HCT116 (cell line): ENCODE results near the gene ARL11. TPM values are rescaled to one million over a fixed set of nuclear protein-coding genes. Genes with fewer than 3 reads are reported as not detected.

Experiments
- ATAC-seq: fragments of 200-7000 bp; cut with Tn5 transposase; 2 replicates; pipeline ENCODE4 v1.9.1; 2020; ENCODE audit warnings: mild to moderate bottlenecking, moderate library complexity
- BruUV-seq: library from RNA; stranded (reverse); fragments of 400-500 nt; replicated peaks from 2 replicates; lab custom pipeline; 2021; lab: Mats Ljungman, UMichigan
- CTCF ChIA-PET: fragments of 300-600 bp; sonication (Branson Sonifier 250); formaldehyde crosslinking; loops from one replicate; lab custom pipeline; 2021; ENCODE audit warnings: antibody characterized with exemption; lab: Charles Lee
- POLR2A ChIA-PET: fragments of 300-600, 350-600 bp; sonication (Branson Sonifier 250); formaldehyde crosslinking; loops from one replicate; lab custom pipeline; 2021; ENCODE audit warnings: antibody characterized with exemption; lab: Charles Lee
- RAD21 ChIA-PET, 2 experiments: fragments of 300-600 bp; sonication (Branson Sonifier 250); formaldehyde crosslinking; loops; one replicate each; lab custom pipeline; 2023; ENCODE audit warnings: low total read pairs in 2 of 2; ENCODE audit not compliant: uncharacterized antibody in 2 of 2, unreplicated experiment in 2 of 2, low non-redundant PET in 1 of 2; lab: Charles Lee
- DNase-seq: peaks from one replicate; pipeline ENCODE4 v3.0.0-alpha.2; 2010; ENCODE audit warnings: low read depth, low spot score
- H2AFZ ChIP-seq: fragments of 200-600 bp; shearing (Covaris generic), sonication (generic); 2 replicates; pipeline ENCODE4 v1.6.1; 2017; ENCODE audit warnings: low read depth, mixed run types, mixed read lengths, antibody characterized with exemption, low read length; ENCODE audit not compliant: poor library complexity, severe bottlenecking
- H3K27ac ChIP-seq: 2 replicates; pipeline ENCODE4 v1.5.1; 2012; ENCODE audit warnings: low read depth, low read length
- H3K27me3 ChIP-seq: fragments of 200-600 bp; sonication (generic); 2 replicates; pipeline ENCODE4 v1.6.1; 2016; ENCODE audit warnings: mixed run types, low read length, mixed read lengths; ENCODE audit not compliant: insufficient read depth
- H3K36me3 ChIP-seq, 2 experiments: fragments of 200-500 bp in 1 of 2; fragments of 200-600 bp in 1 of 2; sonication (Bioruptor generic) in 1 of 2; sonication (generic) in 1 of 2; 2 replicates each; pipeline versions ENCODE4 v1.5.1 to v1.6.1; 2014 to 2016; ENCODE audit warnings: low read length in 2 of 2, inconsistent platforms in 1 of 2, mixed read lengths in 1 of 2, mixed run types in 1 of 2; ENCODE audit not compliant: insufficient read depth in 2 of 2, control insufficient read depth in 1 of 2
- H3K4me1 ChIP-seq, 2 experiments: fragments of 200-600 bp in 1 of 2; sonication (generic) in 1 of 2; 2 replicates each; pipeline versions ENCODE4 v1.5.1 to v1.6.1; 2012 to 2017; ENCODE audit warnings: low read length in 2 of 2, inconsistent platforms in 1 of 2, mild to moderate bottlenecking in 1 of 2, mixed read lengths in 1 of 2, mixed run types in 1 of 2, moderate library complexity in 1 of 2; ENCODE audit not compliant: insufficient read depth in 2 of 2, control insufficient read depth in 1 of 2
- H3K4me2 ChIP-seq: fragments of 200-600 bp; sonication (generic); 2 replicates; pipeline ENCODE4 v1.6.1; 2017; ENCODE audit warnings: mixed run types, low read length, mixed read lengths
- H3K4me3 ChIP-seq, 2 experiments: fragments of 200-600 bp in 1 of 2; sonication (generic) in 1 of 2; replicated peaks in 1 of 2; 2 replicates each; pipeline ENCODE4 v1.5.1; 2011 to 2016; ENCODE audit warnings: low read length in 2 of 2, control low read depth in 1 of 2, low read depth in 1 of 2, mild to moderate bottlenecking in 1 of 2, mixed read lengths in 1 of 2, mixed run types in 1 of 2
- H3K79me2 ChIP-seq: fragments of 200-600 bp; sonication (generic); 2 replicates; pipeline ENCODE4 v1.6.1; 2017; ENCODE audit warnings: mild to moderate bottlenecking, mixed run types, low read length, moderate library complexity, mixed read lengths; ENCODE audit not compliant: insufficient read depth
- H3K9ac ChIP-seq: fragments of 200-600 bp; sonication (generic); 2 replicates; pipeline ENCODE4 v1.6.1; 2016; ENCODE audit warnings: low read length, mixed read lengths
- H3K9me2 ChIP-seq: fragments of 200-600 bp; sonication (generic), shearing (Covaris generic); 2 replicates; pipeline ENCODE4 v1.6.1; 2017; ENCODE audit warnings: mixed run types, mild to moderate bottlenecking, moderate library complexity; ENCODE audit not compliant: insufficient read depth
- H3K9me3 ChIP-seq, 2 experiments: fragments of 200-500 bp in 1 of 2; fragments of 200-600 bp in 1 of 2; sonication (Bioruptor generic) in 1 of 2; sonication (generic) in 1 of 2; 2 replicates each; pipeline ENCODE4 v1.6.1; 2014 to 2017; ENCODE audit warnings: low read length in 2 of 2, mixed read lengths in 2 of 2, inconsistent platforms in 1 of 2, low read depth in 1 of 2, mild to moderate bottlenecking in 1 of 2, mixed run types in 1 of 2, moderate library complexity in 1 of 2; ENCODE audit not compliant: control insufficient read depth in 1 of 2, insufficient read depth in 1 of 2
- H4K20me1 ChIP-seq: fragments of 200-600 bp; sonication (generic), shearing (Covaris generic); 2 replicates; pipeline ENCODE4 v1.6.1; 2017; ENCODE audit warnings: mixed run types, mild to moderate bottlenecking, moderate library complexity; ENCODE audit not compliant: insufficient read depth
- CBX3 ChIP-seq: IDR thresholded peaks from 2 replicates; pipeline ENCODE4 v1.6.1; 2012; ENCODE audit warnings: low read depth
- CEBPB ChIP-seq: IDR thresholded peaks from 2 replicates; pipeline ENCODE4 v1.6.1; 2012; ENCODE audit warnings: low read depth
- EGR1 ChIP-seq: IDR thresholded peaks from 2 replicates; pipeline ENCODE4 v1.6.1; 2012; ENCODE audit warnings: low read depth
- ELF1 ChIP-seq: IDR thresholded peaks from 2 replicates; pipeline ENCODE4 v1.6.1; 2012; ENCODE audit warnings: low read depth, borderline replicate concordance
- EZH2 ChIP-seq: fragments of 200-600 bp; sonication (generic); IDR thresholded peaks from 2 replicates; pipeline ENCODE4 v1.6.1; 2017; ENCODE audit warnings: antibody characterized with exemption, mixed run types
- JUND ChIP-seq: IDR thresholded peaks from 2 replicates; pipeline ENCODE4 v1.6.1; 2012
- MAX ChIP-seq: IDR thresholded peaks from 2 replicates; pipeline ENCODE4 v1.6.1; 2012
- POLR2AphosphoS5 ChIP-seq: IDR thresholded peaks from 2 replicates; pipeline ENCODE4 v1.6.1; 2011; ENCODE audit warnings: mild to moderate bottlenecking, low read depth, low read length, moderate library complexity
- RAD21 ChIP-seq: IDR thresholded peaks from 2 replicates; pipeline ENCODE4 v1.6.1; 2012; ENCODE audit warnings: low read depth, mild to moderate bottlenecking
- REST ChIP-seq: IDR thresholded peaks from 2 replicates; pipeline ENCODE4 v1.6.1; 2012; ENCODE audit warnings: low read depth
- SIN3A ChIP-seq: IDR thresholded peaks from 2 replicates; pipeline ENCODE4 v1.6.1; 2012; ENCODE audit warnings: low read depth
- SP1 ChIP-seq: IDR thresholded peaks from 2 replicates; pipeline ENCODE4 v1.6.1; 2012; ENCODE audit warnings: low read depth
- SRF ChIP-seq: IDR thresholded peaks from 2 replicates; pipeline ENCODE4 v1.6.1; 2012; ENCODE audit warnings: low read depth
- YY1 ChIP-seq: IDR thresholded peaks from 2 replicates; pipeline ENCODE4 v1.6.1; 2011; ENCODE audit warnings: low read length, low read depth, moderate library complexity, mild to moderate bottlenecking; ENCODE audit not compliant: insufficient replicate concordance; ENCODE audit errors: extremely low read depth
- ZBTB33 ChIP-seq: IDR thresholded peaks from 2 replicates; pipeline ENCODE4 v1.6.1; 2011; ENCODE audit warnings: mild to moderate bottlenecking, low read length, moderate library complexity; ENCODE audit not compliant: insufficient replicate concordance; ENCODE audit errors: extremely low read depth
- ZFX ChIP-seq: fragments of 450-650 bp; IDR thresholded peaks from 2 replicates; pipeline ENCODE4 v1.6.1; 2017
- intact Hi-C: fragments of 100-400 bp; cut with micrococcal nuclease; formaldehyde crosslinking; loops from 2 replicates; pipeline ENCODE4 v1.10.0; 2022
- total RNA-seq: library from RNA; stranded (reverse); gene quantifications from one replicate; pipeline ENCODE4 v1.2.1, GENCODE V29; 2021; ENCODE audit not compliant: unreplicated experiment

Gene ARL11
- total RNA-seq, 1 experiment from 2014 or later = not detected

- BruUV-seq = no TSS peak
- no peaks in the 10 kb centered on the region for H3K4me1 ChIP-seq
- no peak overlapping the region for H3K4me3 ChIP-seq
- no peaks in the 10 kb centered on the region for H3K9me3 ChIP-seq
- intact Hi-C loops = no loop called here
- H3K79me2 ChIP-seq = peaks cover 87% of the 10 kb centered on the region
- no peak overlapping the region for H3K4me2 ChIP-seq
- H3K36me3 ChIP-seq = peaks cover 0 to 6% of the 10 kb centered on the region in 2 experiments; a peak in 2 of 4 replicates
- CTCF ChIA-PET = interaction anchor here (1.0 kb wide), 1 partner anchor 29 kb away, joined by 3 read pairs; no protein-coding TSS in a partner anchor
- RAD21 ChIA-PET = no interaction called here
- H4K20me1 ChIP-seq = no peaks in the 10 kb centered on the region
- no peaks in the 10 kb centered on the region for H3K9me2 ChIP-seq
- no peak overlapping the region for H3K9ac ChIP-seq
- no peak overlapping the region for H3K27ac ChIP-seq
- H2AFZ ChIP-seq = no peak overlapping the region
- DNase-seq = no peak
- ATAC-seq = no peak
- TF ChIP-seq SP1 (no peak), EZH2 (no peak), ZFX (no peak), CBX3 (no peak), YY1 (no peak), MAX (no peak), JUND (no peak), ELF1 (no peak), ZBTB33 (no peak), CEBPB (no peak), SIN3A (no peak), POLR2AphosphoS5 (no peak), REST (no peak), EGR1 (no peak), RAD21 (no peak), SRF (no peak)
- TF ChIP-seq, all 23 proteins: peak for 0
- no peaks in the 10 kb centered on the region for H3K27me3 ChIP-seq
- POLR2A ChIA-PET = no interaction called here
Measured at GRCh38 chr13:49681842-49682435, 53.6 kb downstream of the ARL11 start.
